GM06990 (cell line): ENCODE data around the gene SRP9.

Source experiments
- DNase-seq: peaks from one replicate; pipeline ENCODE4 v3.0.0-alpha.2; 2011; ENCODE audit not compliant: insufficient read length; ENCODE audit errors: extremely low read depth
- H3K27me3 ChIP-seq: replicated peaks from 2 replicates; pipeline ENCODE4 v1.6.0; 2011; ENCODE audit warnings: low read length; ENCODE audit not compliant: control insufficient read depth, insufficient read depth
- H3K36me3 ChIP-seq: 2 replicates; pipeline ENCODE4 v1.5.1; 2011; ENCODE audit warnings: low read length; ENCODE audit not compliant: control insufficient read depth, insufficient read depth
- H3K4me3 ChIP-seq: replicated peaks from 2 replicates; pipeline ENCODE4 v1.5.1; 2011; ENCODE audit warnings: low read depth, mild to moderate bottlenecking, control low read depth, low read length
- CTCF ChIP-seq: IDR thresholded peaks from 2 replicates; pipeline ENCODE4 v1.5.1; 2011; ENCODE audit warnings: low read length, control low read depth, mild to moderate bottlenecking, inconsistent platforms; ENCODE audit not compliant: insufficient read depth, poor library complexity, severe bottlenecking

SRP9 gene

GRCh38 chr1:225816643-225817538 is 39.3 kb downstream of the SRP9 start:
- TF ChIP-seq CTCF: no peak
- Histone ChIP-seq H3K36me3 (no peaks in the 10 kb centered on the region), H3K4me3 (no peak overlapping the region), H3K27me3 (no peaks in the 10 kb centered on the region)
- DNase-seq: no peak

- no peak overlapping the region for H3K4me3 ChIP-seq
- no peak for TF ChIP-seq CTCF
- H3K27me3 ChIP-seq: no peaks in the 10 kb centered on the region
- no peak for DNase-seq
- no peaks in the 10 kb centered on the region for H3K36me3 ChIP-seq
Measured at GRCh38 chr1:225817611-225818061, 40.0 kb downstream of the SRP9 start.

DNA sequence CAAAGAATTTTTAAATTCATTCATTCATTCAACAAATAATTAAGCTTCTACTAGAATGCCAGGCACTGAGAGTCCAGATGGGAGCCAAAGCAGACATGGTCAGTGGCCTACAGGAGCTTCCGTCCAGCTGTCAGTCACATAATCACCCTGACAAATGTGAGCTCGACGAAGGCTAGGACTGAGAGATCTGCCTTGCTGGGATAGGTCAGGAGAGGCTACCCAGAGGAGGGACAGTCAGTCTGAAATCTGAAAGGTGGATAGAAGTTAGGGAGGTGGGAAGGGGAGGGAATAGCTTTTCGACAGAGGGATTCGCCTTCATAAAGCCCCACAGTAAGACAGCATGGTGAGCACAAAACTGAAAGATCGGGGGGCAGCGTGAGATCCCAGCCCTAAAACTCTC is 40.6 kb downstream of the SRP9 start:
- Histone ChIP-seq H3K27me3 (no peaks in the 10 kb centered on the region), H3K4me3 (no peak overlapping the region), H3K36me3 (no peaks in the 10 kb centered on the region)
- no peak for TF ChIP-seq CTCF
- no peak for DNase-seq

DNA sequence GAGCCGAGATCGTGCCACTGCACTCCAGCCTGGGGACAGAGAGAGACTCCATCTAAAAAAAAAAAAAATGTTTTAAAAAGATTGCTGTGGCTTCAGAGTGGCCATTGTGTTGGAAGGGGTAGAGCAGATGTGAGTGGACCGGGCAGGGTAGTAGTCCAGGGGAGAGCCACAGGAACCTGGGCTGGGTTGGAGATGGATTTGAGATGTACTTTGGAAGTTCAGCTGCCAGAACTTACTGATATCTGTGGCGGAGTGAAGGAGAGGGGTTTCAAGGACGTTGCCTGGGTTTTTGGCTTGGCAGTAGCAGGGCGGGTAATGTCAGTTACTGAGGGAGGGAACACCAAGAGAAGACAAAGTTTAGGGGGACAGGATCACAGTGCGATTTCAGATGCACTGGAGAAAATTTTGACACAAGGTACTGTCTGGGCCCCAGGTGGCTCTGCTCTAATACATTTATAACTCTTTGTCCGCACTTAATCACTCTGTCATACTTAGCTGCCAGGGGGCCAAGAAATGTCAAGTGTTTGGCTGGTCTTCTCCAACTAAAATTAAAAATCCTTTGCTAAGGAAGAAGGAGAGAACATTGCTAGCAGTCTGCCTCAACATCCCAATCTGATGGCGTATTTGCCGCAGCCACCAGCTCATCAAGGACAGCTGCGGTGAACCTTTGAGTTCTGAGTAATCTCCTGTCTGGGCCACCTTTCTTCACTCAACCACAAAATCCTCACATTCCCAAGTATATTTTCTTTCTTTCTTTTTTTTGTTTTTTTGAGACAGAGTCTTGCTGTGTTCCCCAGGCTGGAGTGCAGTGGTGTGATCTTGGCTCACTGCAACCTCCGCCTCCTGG is 41.9 kb downstream of the SRP9 start:
- no peak for TF ChIP-seq CTCF
- no peaks in the 10 kb centered on the region for H3K36me3 ChIP-seq
- H3K4me3 ChIP-seq: no peak overlapping the region
- no peak for DNase-seq
- no peaks in the 10 kb centered on the region for H3K27me3 ChIP-seq

- no peak overlapping the region for H3K4me3 ChIP-seq
- TF ChIP-seq CTCF: no peak
- H3K36me3 ChIP-seq: no peaks in the 10 kb centered on the region
- no peaks in the 10 kb centered on the region for H3K27me3 ChIP-seq
- DNase-seq: no peak
Measured at GRCh38 chr1:225820522-225821120, 43.0 kb downstream of the SRP9 start.
